NCI-H526 treated with DMSO at 0.1 percent for 48 hours (cell line): ENCODE data around the gene LCT.
"Not testable (repeated sequence)": the region's sequence is repeated elsewhere in the genome, so short reads cannot be mapped to it uniquely, and the experiment has no call there.

Experiments used
- DNase-seq: peaks from one replicate; lab custom pipeline; 2025; lab: John Stamatoyannopoulos, UW

Gene LCT

GRCh38 chr2:135797497-135798274 lies 39.3 kb downstream of the LCT start:
- peak; percentile 29 for DNase-seq

DNA sequence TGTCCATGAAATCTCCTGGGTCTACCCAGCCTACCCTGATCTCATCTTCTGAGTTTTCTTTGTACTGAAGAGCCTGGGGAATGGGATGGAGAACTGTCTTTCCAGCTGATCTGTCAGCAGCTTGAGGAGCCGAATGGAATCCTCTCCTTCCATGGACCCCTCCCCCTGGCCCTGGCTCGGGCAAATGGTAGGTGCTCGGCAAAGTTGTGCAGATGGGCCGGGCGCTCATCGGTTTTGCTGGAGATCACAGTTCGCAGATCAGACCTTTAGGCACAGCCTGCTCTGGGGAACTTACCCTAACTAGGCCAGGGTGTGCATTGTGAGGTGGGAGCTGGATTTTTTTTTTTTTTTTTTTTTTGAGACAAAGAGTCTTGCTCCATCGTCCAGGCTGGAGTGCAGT lies 40.4 kb downstream of the LCT start:
- DNase-seq, result no peak

DNA sequence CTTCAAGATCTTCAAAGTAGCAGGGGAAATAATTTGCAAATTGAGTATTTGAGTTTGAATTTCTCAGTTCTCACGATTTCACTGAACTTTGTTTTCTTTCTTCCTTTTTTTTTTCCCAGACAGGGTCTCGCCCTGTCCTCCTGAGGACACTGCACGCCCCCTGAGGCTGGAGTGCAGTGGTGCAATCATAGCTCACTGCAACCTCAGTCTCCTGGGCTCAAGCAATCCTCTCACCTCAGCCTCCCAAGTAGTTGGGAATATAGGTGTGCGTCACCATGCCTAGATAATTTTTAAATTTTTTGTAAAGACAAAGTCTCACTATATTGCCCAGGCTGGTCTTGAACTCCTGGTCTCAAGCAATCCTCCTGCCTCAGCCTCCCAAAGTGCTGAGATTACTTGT lies 41.3 kb downstream of the LCT start:
- not testable (repeated sequence) for DNase-seq

- no peak for DNase-seq
These were observed 44.4 kb downstream of the LCT start for GRCh38 chr2:135792401-135793150.

DNA sequence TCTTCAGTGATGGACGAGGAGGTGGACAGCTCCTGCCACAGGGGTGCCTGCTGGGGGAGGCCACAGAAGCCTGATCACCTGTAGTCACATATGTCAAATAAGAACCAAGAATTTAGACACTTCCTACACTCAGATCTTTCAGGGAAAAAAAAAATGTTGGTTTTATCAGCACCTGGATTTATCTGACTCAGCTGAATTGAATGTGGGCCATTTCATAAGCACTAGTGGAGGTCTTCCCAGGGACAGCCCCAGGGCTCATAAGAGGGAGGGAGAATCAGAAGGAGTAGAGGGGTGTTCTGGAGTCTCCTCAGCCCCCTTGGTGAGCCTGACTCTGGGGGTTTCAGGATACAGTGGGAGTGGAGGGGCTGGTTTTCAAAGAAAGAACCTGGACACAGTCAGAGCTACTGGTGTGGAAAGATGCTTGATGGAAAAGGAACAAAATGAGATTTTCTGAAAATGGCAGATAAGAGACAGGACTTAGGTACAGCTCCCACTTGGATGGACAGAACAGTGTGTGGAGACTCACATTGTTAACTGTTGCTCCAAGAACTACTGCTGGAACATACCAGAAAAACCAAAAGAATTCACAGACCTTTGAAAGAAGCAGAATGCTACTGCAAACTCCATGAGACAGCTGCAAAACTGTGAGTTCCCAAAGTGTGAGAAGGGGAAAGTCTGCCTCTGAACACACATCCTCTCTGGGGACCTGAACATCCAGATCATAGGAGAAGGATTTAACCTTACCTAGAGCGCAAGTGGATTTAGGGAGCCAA lies 45.4 kb downstream of the LCT start:
- DNase-seq, result no peak

DNA sequence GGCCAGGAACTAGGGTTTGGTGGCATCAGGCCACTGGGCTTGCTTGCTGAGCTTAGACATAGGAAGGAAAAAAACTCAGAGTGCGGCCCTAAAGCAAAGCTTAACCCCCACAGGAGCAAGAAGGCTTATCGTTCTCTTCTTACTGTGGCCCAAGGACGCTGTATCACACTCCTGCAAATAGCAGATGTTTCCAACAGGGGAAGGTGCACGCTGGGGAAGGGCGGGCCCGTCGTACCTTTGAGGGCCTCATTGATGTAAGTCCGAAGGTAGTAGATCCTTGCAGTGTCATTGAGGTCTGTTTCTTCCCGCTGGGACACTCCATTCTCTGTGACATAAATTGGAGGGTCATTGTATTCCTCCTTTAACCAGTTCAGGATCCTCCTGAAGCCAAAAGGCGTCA lies 46.6 kb downstream of the LCT start:
- DNase-seq, result no peak

DNA sequence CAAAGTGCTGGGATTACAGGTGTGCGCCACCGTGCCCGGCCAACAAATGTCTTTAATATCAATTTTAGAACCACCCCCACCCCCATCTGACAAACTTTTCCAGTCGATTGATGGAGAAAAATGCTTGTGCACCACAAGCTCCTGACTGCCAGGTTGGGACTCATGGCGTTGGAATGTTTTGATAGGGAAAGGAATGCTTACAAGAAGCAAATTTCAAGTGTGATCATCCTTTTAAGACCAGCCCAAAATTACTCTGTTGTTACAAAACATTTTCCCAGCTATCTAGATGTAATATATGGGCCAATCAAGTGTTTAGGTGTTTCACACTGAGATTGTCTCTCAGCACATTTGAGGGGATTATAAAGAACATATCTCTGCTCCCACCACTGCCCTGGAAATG lies 50.2 kb downstream of the LCT start:
- DNase-seq, result no peak

DNA sequence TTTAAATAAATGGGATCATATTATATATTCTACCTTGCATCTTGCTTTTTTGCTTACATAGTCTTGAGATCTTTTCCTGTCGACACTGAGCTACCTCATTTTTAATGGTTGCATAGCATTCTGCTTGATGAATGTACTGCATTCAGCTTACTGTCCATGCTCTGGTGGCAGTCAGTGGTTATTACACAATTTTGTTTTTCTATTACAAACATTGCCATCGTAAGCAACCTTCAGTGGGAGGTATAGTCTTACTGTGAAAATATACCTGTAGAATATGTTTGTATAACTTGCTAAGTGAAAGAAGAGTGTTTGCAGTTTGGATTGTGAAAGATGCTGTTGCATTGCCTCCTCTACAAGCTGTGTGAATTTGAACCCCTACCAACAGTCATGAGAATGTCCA lies 52.0 kb downstream of the LCT start:
- no peak for DNase-seq

- peak; percentile 93 for DNase-seq
These were observed 53.5 kb downstream of the LCT start for GRCh38 chr2:135783439-135783838.

GRCh38 chr2:135782231-135782630 lies 54.8 kb downstream of the LCT start:
- no peak for DNase-seq

DNA sequence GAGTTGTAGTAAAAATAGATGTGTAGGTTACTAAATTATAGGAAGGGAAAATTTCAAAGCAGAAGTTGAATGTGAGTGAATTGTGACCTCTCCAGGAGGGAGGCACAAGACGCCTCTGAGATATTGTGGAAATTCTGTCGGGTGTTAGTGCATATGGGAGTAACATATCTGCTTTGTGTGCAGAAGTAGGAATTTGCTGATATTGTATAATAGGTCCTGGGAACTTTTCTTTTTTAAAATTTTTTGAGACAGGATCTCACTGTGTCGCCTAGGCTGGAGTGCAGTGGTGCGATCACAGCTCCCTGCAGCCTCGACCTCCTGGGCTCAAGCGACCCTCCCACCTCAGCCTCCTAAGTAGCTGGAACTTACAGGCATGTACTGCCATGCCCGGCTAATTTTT lies 60.6 kb downstream of the LCT start:
- no peak for DNase-seq

DNA sequence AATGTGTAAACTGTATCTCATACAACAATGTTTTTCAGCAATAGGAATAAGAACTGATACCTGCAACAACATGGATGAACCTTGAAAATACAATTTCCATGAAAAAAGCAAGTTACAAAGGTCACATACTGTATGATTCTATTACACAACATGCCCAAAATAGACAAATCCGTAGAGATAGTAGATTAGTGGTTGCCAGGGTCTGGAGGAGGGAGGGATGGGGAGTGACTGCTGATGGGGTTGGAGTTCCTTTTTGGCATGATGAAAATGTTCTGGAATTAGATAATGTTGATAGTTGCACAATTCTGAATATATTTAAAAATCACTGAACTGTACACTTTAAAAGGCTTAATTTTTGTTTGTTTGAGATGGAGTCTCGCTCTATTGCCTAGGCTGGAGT lies 61.6 kb downstream of the LCT start:
- no peak for DNase-seq

DNA sequence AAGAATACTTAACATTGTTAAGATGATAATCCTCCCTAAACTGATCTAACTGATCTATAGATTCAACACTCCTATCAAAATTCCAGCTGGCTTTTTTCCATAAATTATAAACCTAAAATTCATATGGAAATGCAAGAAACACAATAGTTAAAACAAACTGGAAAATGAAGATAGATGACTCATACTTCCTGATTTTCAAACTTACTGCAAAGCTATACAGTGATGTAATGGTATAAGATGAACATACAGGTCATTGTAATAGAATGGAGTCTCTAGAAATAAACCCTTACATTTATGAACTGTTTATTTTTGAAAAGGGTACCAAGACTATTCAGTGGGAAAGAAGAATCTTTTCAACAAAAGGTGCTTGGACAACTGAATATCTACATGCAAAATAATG lies 63.1 kb downstream of the LCT start:
- no peak for DNase-seq

DNA sequence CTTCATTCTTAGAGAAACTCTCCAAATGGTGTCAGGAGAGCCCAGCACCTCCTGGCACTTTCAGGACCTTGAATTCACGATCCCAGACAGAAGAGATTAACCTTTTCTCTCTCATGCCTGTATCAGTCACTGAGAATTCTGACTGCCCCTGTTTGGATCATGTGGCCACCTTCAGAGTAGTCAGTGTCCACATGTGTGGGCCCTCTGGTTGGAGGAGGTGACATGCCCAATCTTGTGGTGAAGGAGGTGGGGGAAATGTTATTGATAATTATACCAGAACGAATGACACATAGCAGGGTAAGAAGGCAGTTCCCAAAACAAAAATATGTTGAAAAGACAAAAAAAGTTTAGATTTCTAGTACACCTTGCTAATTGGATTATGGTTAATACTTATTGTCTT lies 63.7 kb downstream of the LCT start:
- no peak for DNase-seq

- DNase-seq, result no peak
These were observed 68.1 kb downstream of the LCT start for GRCh38 chr2:135768863-135769262.

DNA sequence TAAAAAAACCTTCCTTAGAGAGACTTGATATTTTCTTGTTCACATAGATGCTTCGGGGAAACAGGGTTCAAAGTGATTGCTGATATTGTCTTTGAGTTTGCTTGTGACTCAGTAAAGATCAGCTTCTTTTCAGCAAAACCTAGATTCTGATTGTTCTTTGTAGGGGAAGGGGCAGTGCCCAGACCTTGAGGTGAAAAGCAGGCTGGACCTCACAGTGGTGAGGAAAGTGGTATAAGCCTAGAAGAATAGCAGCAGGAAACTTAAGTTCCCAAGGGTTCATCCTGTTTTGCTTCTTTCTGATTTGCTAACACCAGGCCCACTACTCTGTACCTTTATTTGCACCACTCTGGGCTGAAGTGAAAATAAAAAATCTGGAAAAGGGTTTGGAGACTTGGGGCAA lies 74.5 kb downstream of the LCT start:
- DNase-seq, result no peak

GRCh38 chr2:135762022-135762421 lies 75.0 kb downstream of the LCT start:
- no peak for DNase-seq

DNA sequence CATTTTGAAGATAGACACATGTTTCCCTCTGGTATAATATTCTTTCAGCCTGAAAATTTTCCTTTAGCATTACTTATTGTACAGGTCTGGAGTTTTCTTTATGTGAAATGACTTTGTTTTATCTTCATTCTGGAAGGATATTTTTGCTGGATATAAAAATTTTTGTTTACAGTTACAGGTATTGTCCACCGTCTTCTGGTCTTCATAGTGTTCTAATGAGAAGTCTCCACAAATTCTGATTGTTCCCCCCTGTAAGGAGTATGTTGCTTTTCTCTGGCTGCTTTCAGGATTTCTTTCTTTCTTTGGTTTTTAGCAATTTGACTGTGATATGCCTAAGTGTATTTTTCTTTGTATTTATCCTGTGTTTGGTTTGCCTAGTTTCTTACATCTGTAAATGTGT lies 80.3 kb downstream of the LCT start:
- DNase-seq, result no peak

- DNase-seq, result no peak
These were observed 81.4 kb downstream of the LCT start for GRCh38 chr2:135755573-135755972.

- DNase-seq, result no peak
These were observed 91.4 kb downstream of the LCT start for GRCh38 chr2:135745545-135745944.

DNA sequence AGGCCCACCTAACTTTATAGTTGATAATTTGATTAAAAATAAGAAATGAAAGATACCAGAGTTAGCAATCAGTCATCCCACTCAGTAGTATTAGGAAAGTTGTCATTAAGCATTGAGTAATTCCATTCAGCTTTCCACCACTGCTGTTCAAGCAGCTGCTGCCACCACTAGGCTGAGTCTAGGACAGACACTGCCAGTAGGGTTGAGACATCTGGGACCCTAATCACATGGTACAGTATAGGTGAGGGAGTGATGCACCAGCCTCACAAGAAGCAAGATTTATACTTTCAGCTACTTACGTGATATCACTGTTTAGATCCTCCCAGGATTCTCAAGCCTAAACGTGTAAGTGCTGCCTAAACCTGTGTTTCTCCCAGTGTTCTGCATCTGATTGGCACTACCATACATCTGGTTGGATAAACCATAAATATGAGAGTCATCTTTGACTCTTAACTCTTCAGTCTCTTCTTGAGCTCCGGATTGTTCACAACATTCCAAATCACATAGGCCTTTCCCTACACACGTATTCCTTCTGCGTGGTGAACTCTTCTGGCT lies 92.1 kb downstream of the LCT start:
- no peak for DNase-seq

- DNase-seq, result no peak
These were observed 93.1 kb downstream of the LCT start for GRCh38 chr2:135743860-135744259.

- DNase-seq, result peak; percentile 60
These were observed 94.6 kb downstream of the LCT start for GRCh38 chr2:135742325-135742757.
